ENCODE results near the gene SELP.

The SELP gene

GRCh38 chr1:169561692-169562091 is 68.2 kb downstream of the SELP start:
- H2AFZ ChIP-seq: no peak overlapping the region
- no peak overlapping the region for H3K27ac ChIP-seq
- H3K4me2 ChIP-seq (ENCODE audit: low read length): no peak overlapping the region
- no peaks in the 10 kb centered on the region for H3K4me1 ChIP-seq
- no peak overlapping the region for H3K4me3 ChIP-seq (ENCODE audit: low read depth, low read length)
- no peaks in the 10 kb centered on the region for H3K27me3 ChIP-seq (ENCODE audit: control insufficient read depth, insufficient read depth, low read length)
- no peaks in the 10 kb centered on the region for H3K36me3 ChIP-seq (ENCODE audit: control insufficient read depth, insufficient read depth, low read length)
- no peaks in the 10 kb centered on the region for H3K9me3 ChIP-seq (ENCODE audit: control insufficient read depth, low read length)
- no peak overlapping the region for H3K9ac ChIP-seq
- TF ChIP-seq CTCF (IDR thresholded peaks at IDR 0.05): no peak
- H3K79me2 ChIP-seq: no peaks in the 10 kb centered on the region

GRCh38 chr1:169557131-169557530 is 72.8 kb downstream of the SELP start:
- no peak for TF ChIP-seq CTCF (IDR thresholded peaks at IDR 0.05)
- Histone ChIP-seq H3K4me3 (ENCODE audit: low read depth, low read length) (no peak overlapping the region), H3K9me3 (ENCODE audit: control insufficient read depth, low read length) (no peaks in the 10 kb centered on the region)

GRCh38 chr1:169550294-169550693 is 79.6 kb downstream of the SELP start:
- Histone ChIP-seq H2AFZ (no peak overlapping the region), H3K27me3 (ENCODE audit: control insufficient read depth, insufficient read depth, low read length) (no peaks in the 10 kb centered on the region), H3K4me3 (ENCODE audit: low read depth, low read length) (no peak overlapping the region), H3K9ac (no peak overlapping the region), H3K27ac (no peak overlapping the region), H3K4me1 (no peaks in the 10 kb centered on the region), H3K4me2 (ENCODE audit: low read length) (no peak overlapping the region), H3K9me3 (ENCODE audit: control insufficient read depth, low read length) (no peaks in the 10 kb centered on the region), H3K79me2 (no peaks in the 10 kb centered on the region), H3K36me3 (ENCODE audit: control insufficient read depth, insufficient read depth, low read length) (no peaks in the 10 kb centered on the region)
- TF ChIP-seq CTCF (IDR thresholded peaks at IDR 0.05): peak; percentile 32

More at GRCh38 chr1:169557131-169557530, 72.8 kb downstream of the SELP start:
- Histone ChIP-seq H3K79me2 (no peaks in the 10 kb centered on the region), H2AFZ (no peak overlapping the region), H3K9ac (no peak overlapping the region), H3K36me3 (ENCODE audit: control insufficient read depth, insufficient read depth, low read length) (no peaks in the 10 kb centered on the region), H3K4me2 (ENCODE audit: low read length) (no peak overlapping the region), H3K27me3 (ENCODE audit: control insufficient read depth, insufficient read depth, low read length) (no peaks in the 10 kb centered on the region), H3K4me1 (no peaks in the 10 kb centered on the region), H3K27ac (no peak overlapping the region)

- Histone ChIP-seq H2AFZ (no peak overlapping the region), H3K27ac (no peak overlapping the region)
- TF ChIP-seq CTCF (IDR thresholded peaks at IDR 0.05): no peak
These were observed 81.6 kb downstream of the SELP start for GRCh38 chr1:169548282-169548681.

More at GRCh38 chr1:169548282-169548681, 81.6 kb downstream of the SELP start:
- Histone ChIP-seq H3K4me2 (ENCODE audit: low read length) (no peak overlapping the region), H3K4me1 (no peaks in the 10 kb centered on the region), H3K27me3 (ENCODE audit: control insufficient read depth, insufficient read depth, low read length) (no peaks in the 10 kb centered on the region), H3K9me3 (ENCODE audit: control insufficient read depth, low read length) (no peaks in the 10 kb centered on the region), H3K36me3 (ENCODE audit: control insufficient read depth, insufficient read depth, low read length) (no peaks in the 10 kb centered on the region), H3K9ac (no peak overlapping the region), H3K4me3 (ENCODE audit: low read depth, low read length) (no peak overlapping the region), H3K79me2 (no peaks in the 10 kb centered on the region)

Measured in parathyroid adenoma (tissue), 2 donors.